SK-N-SH (cell line): ENCODE results near the gene TXNDC11. TPM values are rescaled to one million over a fixed set of nuclear protein-coding genes. Genes with fewer than 3 reads are reported as not detected.

Source experiments
- CTCF ChIA-PET: fragments of 300-600, 350-600 bp; formaldehyde crosslinking; extraction: SDS; loops from one replicate; lab custom pipeline; 2021; lab: Yijun Ruan, JAX
- POLR2A ChIA-PET: fragments of 350-600 bp; sonication (Branson Sonifier 250); formaldehyde crosslinking; extraction: SDS; loops from one replicate; lab custom pipeline; 2020; ENCODE audit warnings: antibody characterized with exemption, inconsistent platforms; lab: Yijun Ruan, JAX
- DNase-seq: peaks from one replicate; pipeline ENCODE4 v3.0.0; 2012
- H2AFZ ChIP-seq: fragments of 200-600 bp; sonication (generic); 2 replicates; pipeline ENCODE4 v1.8.1; 2016; ENCODE audit warnings: antibody characterized with exemption, mild to moderate bottlenecking, low read depth
- H3F3A ChIP-seq: fragments of 200-600 bp; sonication (generic); replicated peaks from 2 replicates; pipeline ENCODE3; 2016; ENCODE audit warnings: antibody characterized with exemption, mild to moderate bottlenecking; ENCODE audit not compliant: insufficient read depth
- H3K27ac ChIP-seq, 2 experiments: fragments of 200-500 bp in 1 of 2; fragments of 200-600 bp in 1 of 2; sonication (Bioruptor generic) in 1 of 2; sonication (generic), shearing (Covaris generic) in 1 of 2; 2 replicates each; pipeline versions ENCODE4 v1.5.1 to v1.6.1; 2014 to 2016; ENCODE audit warnings: low read depth in 2 of 2, inconsistent platforms in 1 of 2, low read length in 1 of 2, mild to moderate bottlenecking in 1 of 2, mixed read lengths in 1 of 2
- H3K27me3 ChIP-seq: fragments of 200-600 bp; sonication (generic), shearing (Covaris generic); 2 replicates; pipeline ENCODE4 v1.6.1; 2016; ENCODE audit warnings: mixed run types; ENCODE audit not compliant: insufficient read depth
- H3K36me3 ChIP-seq, 2 experiments: fragments of 200-500 bp in 1 of 2; fragments of 200-600 bp in 1 of 2; sonication (Bioruptor generic) in 1 of 2; sonication (generic) in 1 of 2; replicated peaks in 1 of 2; 2 replicates each; pipeline versions ENCODE3 to v1.5.1; 2014 to 2016; ENCODE audit warnings: low read length in 1 of 2, mild to moderate bottlenecking in 1 of 2; ENCODE audit not compliant: insufficient read depth in 2 of 2, control insufficient read depth in 1 of 2
- H3K4me1 ChIP-seq, 2 experiments: fragments of 200-500 bp in 1 of 2; fragments of 200-600 bp in 1 of 2; sonication (Bioruptor generic) in 1 of 2; sonication (generic), shearing (Covaris generic) in 1 of 2; 2 replicates each; pipeline versions ENCODE4 v1.5.1 to v1.6.1; 2014 to 2016; ENCODE audit warnings: low read depth in 1 of 2, low read length in 1 of 2, mixed run types in 1 of 2; ENCODE audit not compliant: insufficient read depth in 2 of 2, control insufficient read depth in 1 of 2
- H3K4me2 ChIP-seq: fragments of 200-600 bp; sonication (generic), shearing (Covaris generic); 2 replicates; pipeline ENCODE4 v1.6.1; 2017; ENCODE audit warnings: mixed run types
- H3K4me3 ChIP-seq, 2 experiments: fragments of 200-500 bp in 1 of 2; fragments of 200-600 bp in 1 of 2; sonication (Bioruptor generic) in 1 of 2; sonication (generic), shearing (Covaris generic) in 1 of 2; 2 replicates each; pipeline versions ENCODE4 v1.5.1 to v1.8.1; 2014 to 2016; ENCODE audit warnings: low read depth in 2 of 2, inconsistent platforms in 1 of 2, low read length in 1 of 2, mild to moderate bottlenecking in 1 of 2, mixed read lengths in 1 of 2, moderate library complexity in 1 of 2
- H3K79me2 ChIP-seq: fragments of 200-600 bp; sonication (generic); 2 replicates; pipeline ENCODE4 v1.8.1; 2017; ENCODE audit warnings: mild to moderate bottlenecking; ENCODE audit not compliant: insufficient read depth
- H3K9ac ChIP-seq: fragments of 200-600 bp; sonication (generic); 2 replicates; pipeline ENCODE4 v1.6.1; 2017; ENCODE audit warnings: mixed run types
- H3K9me2 ChIP-seq: fragments of 200-600 bp; sonication (generic); 2 replicates; pipeline ENCODE4 v1.6.1; 2017; ENCODE audit warnings: mixed run types
- H3K9me3 ChIP-seq: fragments of 200-600 bp; sonication (generic); 2 replicates; pipeline ENCODE4 v1.6.1; 2017; ENCODE audit warnings: mixed run types, mild to moderate bottlenecking, moderate library complexity
- H4K20me1 ChIP-seq: fragments of 200-600 bp; sonication (generic); 2 replicates; pipeline ENCODE4 v1.6.1; 2017; ENCODE audit warnings: mild to moderate bottlenecking, mixed run types; ENCODE audit not compliant: insufficient read depth
- CTCF ChIP-seq: fragments of 200-600 bp; sonication (generic); IDR thresholded peaks from 2 replicates; pipeline ENCODE4 v1.6.1; 2017; ENCODE audit warnings: antibody characterized with exemption, mild to moderate bottlenecking, moderate library complexity
- ELF1 ChIP-seq: IDR thresholded peaks from 2 replicates; pipeline ENCODE4 v1.4.0; 2012
- EZH2phosphoT487 ChIP-seq: fragments of 200-600 bp; sonication (generic); IDR thresholded peaks from 2 replicates; pipeline ENCODE4 v1.6.1; 2017; ENCODE audit warnings: low read depth, mixed run types, mild to moderate bottlenecking, antibody characterized with exemption, moderate library complexity, borderline replicate concordance
- GATA2 ChIP-seq: sonication (generic); formaldehyde crosslinking; IDR thresholded peaks from 2 replicates; pipeline ENCODE4 v1.5.0; 2020; ENCODE audit warnings: mild to moderate bottlenecking, missing genetic modification reagents
- IRF3 ChIP-seq: fragments of 150-350 bp; IDR thresholded peaks from 2 replicates; pipeline ENCODE4 v1.6.1; 2016; ENCODE audit warnings: mild to moderate bottlenecking, low read depth, low read length
- MEF2A ChIP-seq: IDR thresholded peaks from 2 replicates; pipeline ENCODE4 v1.4.0; 2012; ENCODE audit warnings: low read depth, borderline replicate concordance
- MXI1 ChIP-seq: IDR thresholded peaks from 2 replicates; pipeline ENCODE4 v1.6.1; 2012; ENCODE audit warnings: mild to moderate bottlenecking, low read depth, low read length, improper control_type of control experiment
- NFIC ChIP-seq: IDR thresholded peaks from 2 replicates; pipeline ENCODE4 v1.4.0; 2012; ENCODE audit warnings: borderline replicate concordance
- NRF1 ChIP-seq: IDR thresholded peaks from 2 replicates; pipeline ENCODE4 v1.6.1; 2012; ENCODE audit warnings: low read depth, mild to moderate bottlenecking, low read length
- PBX3 ChIP-seq: IDR thresholded peaks from 2 replicates; pipeline ENCODE4; 2012
- RCOR1 ChIP-seq: fragments of 150-350 bp; IDR thresholded peaks from 2 replicates; pipeline ENCODE4 v1.6.1; 2017; ENCODE audit warnings: antibody characterized with exemption, low read length
- REST ChIP-seq: IDR thresholded peaks from 2 replicates; pipeline ENCODE4 v1.6.1; 2012; ENCODE audit warnings: mild to moderate bottlenecking, low read depth, low read length, moderate library complexity
- RFX5 ChIP-seq: IDR thresholded peaks from 2 replicates; pipeline ENCODE4 v1.6.1; 2012; ENCODE audit warnings: mild to moderate bottlenecking, improper control_type of control experiment, low read length
- RXRA ChIP-seq: IDR thresholded peaks from 2 replicates; pipeline ENCODE4 v1.4.0; 2012; ENCODE audit warnings: low read depth, mild to moderate bottlenecking, borderline replicate concordance
- SIN3A ChIP-seq: IDR thresholded peaks from 2 replicates; pipeline ENCODE4 v1.6.1; 2012; ENCODE audit warnings: low read depth, mild to moderate bottlenecking, low read length, moderate library complexity, borderline replicate concordance
- TAF1 ChIP-seq: IDR thresholded peaks from 2 replicates; pipeline ENCODE4 v1.6.1; 2012; ENCODE audit warnings: low read depth, mild to moderate bottlenecking, low read length, moderate library complexity, borderline replicate concordance
- USF2 ChIP-seq: fragments of 150-350 bp; IDR thresholded peaks from 2 replicates; pipeline ENCODE4 v1.6.1; 2017; ENCODE audit warnings: antibody characterized with exemption, low read length, low read depth, borderline replicate concordance
- ZBTB33 ChIP-seq: IDR thresholded peaks from 2 replicates; pipeline ENCODE4 v1.4.0; 2012; ENCODE audit warnings: low read depth, borderline replicate concordance
- WGBS: methylation state at CpG from one replicate; pipeline ENCODE4 v1.1.6; 2017; ENCODE audit warnings: low lambda C conversion rate; 5-methylcytosine and 5-hydroxymethylcytosine counted together
- polyA plus RNA-seq, 3 experiments: library from polyadenylated mRNA; depleted of rRNA; stranded (reverse); fragments of >200 nt; gene quantifications; 2 replicates each; pipeline ENCODE4 v1.2.3, GENCODE V29; 2012

Gene TXNDC11
- polyA plus RNA-seq, 1 of the 3 experiments (the other 2 are of a cell fraction), result 37.0 TPM

GRCh38 chr16:11638140-11638539 is 104.5 kb downstream of the TXNDC11 start (continued):
- TF ChIP-seq EZH2phosphoT487 (no peak), SIN3A (no peak), REST (no peak)

- 20% methylated on average over 1 of the region's 5 CpGs for WGBS
- Histone ChIP-seq H3K9ac (no peak overlapping the region), H3F3A (peaks cover 8% of the 10 kb centered on the region), H3K4me3 (no peak overlapping the region), H3K27me3 (no peaks in the 10 kb centered on the region), H3K79me2 (no peaks in the 10 kb centered on the region), H3K36me3 (no peaks in the 10 kb centered on the region), H3K9me2 (no peaks in the 10 kb centered on the region), H3K27ac (no peak overlapping the region), H3K4me1 (peaks cover 10 to 13% of the 10 kb centered on the region in 2 experiments; a peak in 3 of 4 replicates), H3K9me3 (no peaks in the 10 kb centered on the region), H4K20me1 (no peaks in the 10 kb centered on the region), H3K4me2 (no peak overlapping the region), H2AFZ (no peak overlapping the region)
- POLR2A ChIA-PET, result interaction anchor here (0.5 kb wide), 1 partner anchor 22 kb away, joined by 5 read pairs; no protein-coding TSS in a partner anchor
- DNase-seq, result no peak
- CTCF ChIA-PET, result interaction anchor here (1.7 to 2.3 kb wide), 3 partner anchors 230 to 241 kb away, joined by 5 to 6 read pairs (median 6); no protein-coding TSS in a partner anchor
- no peak for TF ChIP-seq GATA2 (CRISPR knock-in tag)
- no peak for TF ChIP-seq TAF1
- no peak for TF ChIP-seq NFIC
- TF ChIP-seq SIN3A, result no peak
- no peak for TF ChIP-seq ZBTB33
- TF ChIP-seq NRF1, result no peak
- no peak for TF ChIP-seq USF2
- TF ChIP-seq ELF1, result no peak
- TF ChIP-seq MXI1, result no peak
- no peak for TF ChIP-seq PBX3
- no peak for TF ChIP-seq RFX5
- no peak for TF ChIP-seq RCOR1
- TF ChIP-seq RXRA, result no peak
- TF ChIP-seq IRF3, result no peak
- no peak for TF ChIP-seq EZH2phosphoT487
- no peak for TF ChIP-seq MEF2A
- no peak for TF ChIP-seq CTCF
These were observed 105.3 kb downstream of the TXNDC11 start for GRCh38 chr16:11637320-11637719.
